Measurements from ENCODE around the gene SEMA5B. TPM values are rescaled to one million over a fixed set of nuclear protein-coding genes. Genes with fewer than 3 reads are reported as not detected.

Gene SEMA5B
- polyA plus RNA-seq, 1 experiment, result not detected

GRCh38 chr3:123058505-123058904, 30.9 kb upstream of the SEMA5B start:
- POLR2A ChIA-PET, result no interaction called here
- no peaks in the 10 kb centered on the region for H3K36me3 ChIP-seq (ENCODE audit: control insufficient read depth, insufficient read depth, low read length)
- peaks cover 8% of the 10 kb centered on the region for H3K27me3 ChIP-seq (ENCODE audit: control insufficient read depth, insufficient read depth, low read length)
- no peak for DNase-seq (ENCODE audit: low read depth)
- no peak for TF ChIP-seq CTCF (IDR thresholded peaks at IDR 0.05; ENCODE audit: insufficient read depth, low read depth, low read length)
- H3K4me3 ChIP-seq (ENCODE audit: low read depth, low read length), result no peak overlapping the region
- CTCF ChIA-PET, result no interaction called here

GRCh38 chr3:123055352-123055751, 27.8 kb upstream of the SEMA5B start:
- Histone ChIP-seq H3K36me3 (ENCODE audit: control insufficient read depth, insufficient read depth, low read length) (no peaks in the 10 kb centered on the region), H3K4me3 (ENCODE audit: low read depth, low read length) (no peak overlapping the region), H3K27me3 (ENCODE audit: control insufficient read depth, insufficient read depth, low read length) (peaks cover 4% of the 10 kb centered on the region)
- DNase-seq (ENCODE audit: low read depth), result no peak
- POLR2A ChIA-PET, result no interaction called here
- CTCF ChIA-PET, result no interaction called here
- TF ChIP-seq CTCF (IDR thresholded peaks at IDR 0.05; ENCODE audit: insufficient read depth, low read depth, low read length), result no peak

- Histone ChIP-seq H3K27me3 (ENCODE audit: control insufficient read depth, insufficient read depth, low read length) (peaks cover 4% of the 10 kb centered on the region), H3K36me3 (ENCODE audit: control insufficient read depth, insufficient read depth, low read length) (no peaks in the 10 kb centered on the region), H3K4me3 (ENCODE audit: low read depth, low read length) (no peak overlapping the region)
- DNase-seq (ENCODE audit: low read depth), result no peak
- POLR2A ChIA-PET, result no interaction called here
- TF ChIP-seq CTCF (IDR thresholded peaks at IDR 0.05; ENCODE audit: insufficient read depth, low read depth, low read length), result no peak
- CTCF ChIA-PET, result no interaction called here
These were observed 27.4 kb upstream of the SEMA5B start for GRCh38 chr3:123054931-123055330.

- H3K27me3 ChIP-seq (ENCODE audit: control insufficient read depth, insufficient read depth, low read length), result peaks cover 4% of the 10 kb centered on the region
These were observed 26.7 kb upstream of the SEMA5B start for GRCh38 chr3:123054109-123054778.

GRCh38 chr3:123053107-123053506, 25.5 kb upstream of the SEMA5B start:
- TF ChIP-seq CTCF (IDR thresholded peaks at IDR 0.05; ENCODE audit: insufficient read depth, low read depth, low read length), result no peak
- CTCF ChIA-PET, result no interaction called here
- H3K27me3 ChIP-seq (ENCODE audit: control insufficient read depth, insufficient read depth, low read length), result peaks cover 5% of the 10 kb centered on the region
- POLR2A ChIA-PET, result no interaction called here
- H3K36me3 ChIP-seq (ENCODE audit: control insufficient read depth, insufficient read depth, low read length), result no peaks in the 10 kb centered on the region
- no peak for DNase-seq (ENCODE audit: low read depth)
- no peak overlapping the region for H3K4me3 ChIP-seq (ENCODE audit: low read depth, low read length)

More at GRCh38 chr3:123054109-123054778, 26.7 kb upstream of the SEMA5B start:
- ChIA-PET CTCF (no interaction called here), POLR2A (no interaction called here)
- DNase-seq (ENCODE audit: low read depth), result no peak
- H3K4me3 ChIP-seq (ENCODE audit: low read depth, low read length), result no peak overlapping the region
- H3K36me3 ChIP-seq (ENCODE audit: control insufficient read depth, insufficient read depth, low read length), result no peaks in the 10 kb centered on the region
- no peak for TF ChIP-seq CTCF (IDR thresholded peaks at IDR 0.05; ENCODE audit: insufficient read depth, low read depth, low read length)

Data from BJ (cell line).